Stimulated activated CD8-positive, alpha-beta memory T cell treated with anti-CD3 and anti-CD28 coated beads, Interleukin-2, amount 100 ng/mL, for 1 hour (primary cell): ENCODE measurements around the gene ATP1B1.
"Not testable (repeated sequence)": the region's sequence is repeated elsewhere in the genome, so short reads cannot be mapped to it uniquely, and the experiment has no call there.

Experiments used
- DNase-seq, 2 donors: peaks; one replicate each; pipeline ENCODE4 v3.0.0-alpha.2; 2020; ENCODE audit warnings: low read depth in 2 of 2

ATP1B1 gene

DNA sequence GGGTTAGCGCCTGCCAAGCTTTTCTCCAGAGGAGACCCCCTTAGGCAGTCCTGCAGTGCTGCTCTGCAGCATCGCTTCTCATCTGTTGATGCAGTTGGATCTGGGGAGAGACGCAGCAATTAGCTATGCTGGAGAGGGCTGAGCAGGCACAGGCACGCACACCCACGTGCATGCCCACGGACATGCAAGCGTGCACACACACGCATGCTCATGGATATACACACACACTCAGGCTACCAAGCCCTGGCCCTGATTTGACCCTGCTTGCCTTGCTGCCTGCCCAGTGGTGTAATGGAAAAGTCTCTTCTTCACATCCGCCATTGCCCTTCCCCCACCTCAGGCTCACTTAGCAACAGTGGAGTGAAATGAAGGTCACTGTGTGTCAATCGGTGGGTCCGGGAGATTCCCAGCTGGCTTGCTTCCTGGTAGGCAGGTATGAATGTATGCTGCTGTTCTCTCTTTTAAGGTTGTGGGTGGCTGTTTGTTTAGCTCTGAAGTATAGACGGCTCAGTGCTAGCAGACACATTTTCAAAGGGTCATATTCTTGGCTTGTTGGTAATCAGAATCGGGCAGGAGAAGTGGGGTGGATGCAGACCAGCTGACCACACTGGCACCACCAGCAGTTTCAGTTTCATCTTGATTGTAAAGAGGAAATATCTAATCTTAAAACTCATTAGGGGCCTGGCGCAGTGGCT, 9.5 kb downstream of the ATP1B1 start:
- DNase-seq: no peak

DNA sequence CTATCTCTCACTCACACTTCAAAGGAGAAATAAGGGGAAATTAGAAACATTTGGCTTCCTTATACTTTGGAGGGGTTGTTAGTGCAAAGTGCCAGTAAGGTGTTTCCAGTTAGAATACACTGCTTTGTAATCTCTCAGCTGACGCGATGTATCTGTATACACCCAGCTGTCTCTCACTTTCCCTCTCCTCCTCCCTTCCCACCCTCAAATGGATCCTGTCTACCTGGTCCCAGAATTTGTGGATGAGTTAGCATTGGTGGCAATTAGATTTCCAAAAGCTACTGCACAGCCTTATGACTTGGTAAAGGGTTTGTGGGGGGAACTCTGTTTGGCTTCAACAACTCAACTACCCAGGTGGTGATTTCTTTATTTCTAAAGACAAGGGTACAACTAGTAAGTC, 10.5 kb downstream of the ATP1B1 start:
- DNase-seq: no peak

DNA sequence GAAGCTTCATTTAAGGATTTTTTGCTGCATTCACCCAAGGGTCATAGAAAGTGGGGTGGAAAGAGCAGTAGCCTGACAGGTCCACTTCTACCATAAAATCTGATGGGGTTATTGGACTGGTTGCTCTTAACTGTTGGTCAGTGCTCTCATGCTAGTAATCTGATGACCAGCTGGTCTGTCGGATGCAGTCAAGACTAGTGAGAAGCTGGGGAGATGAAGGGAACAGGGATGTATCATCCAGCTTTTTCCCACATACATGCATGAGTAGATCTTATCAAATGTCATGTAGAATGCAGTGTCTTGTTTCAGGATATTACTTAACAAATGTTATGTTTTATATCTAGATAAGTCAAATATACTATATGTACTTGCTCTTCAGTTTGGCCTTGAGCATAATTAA, 11.1 kb downstream of the ATP1B1 start:
- DNase-seq: no peak

DNA sequence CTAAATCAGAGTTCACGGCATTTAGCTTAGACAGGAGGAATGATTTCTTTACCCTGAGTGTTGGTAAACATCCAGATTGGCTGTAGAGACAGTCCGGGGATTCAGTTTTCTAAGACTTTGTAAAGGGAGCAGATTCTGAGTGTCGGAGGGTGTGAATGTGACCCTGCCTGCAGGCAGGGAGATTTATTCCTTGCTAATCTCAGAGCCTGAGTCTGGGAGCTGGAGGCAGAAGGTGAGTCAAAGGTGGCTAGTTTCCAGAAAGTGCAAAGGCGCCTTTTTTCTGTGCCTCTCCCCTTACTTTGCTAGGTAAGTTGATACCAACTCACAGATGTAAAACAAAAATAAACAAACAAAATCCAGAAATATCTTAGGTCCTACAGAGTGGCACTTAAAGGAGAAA, 11.7 kb downstream of the ATP1B1 start:
- no peak for DNase-seq

DNA sequence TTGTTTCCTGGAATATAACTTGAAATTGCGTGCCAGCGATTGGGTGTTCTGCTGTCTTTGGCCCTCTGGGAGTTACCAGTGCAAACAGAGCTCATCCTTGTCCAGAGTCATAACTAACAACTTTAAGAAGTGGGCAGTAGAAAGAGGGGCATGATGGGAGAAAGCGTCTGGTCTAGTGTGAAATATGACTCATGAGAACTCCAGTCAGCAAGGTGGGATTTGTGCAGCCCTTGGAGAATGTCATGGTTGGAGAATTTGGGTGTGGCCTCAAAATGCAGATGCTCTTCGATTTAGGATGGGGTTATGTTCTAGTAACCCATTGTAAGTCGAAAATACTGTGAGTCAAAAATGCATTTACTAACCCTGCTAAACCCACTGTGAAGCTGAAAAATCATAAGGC, 12.9 kb downstream of the ATP1B1 start:
- no peak for DNase-seq

DNA sequence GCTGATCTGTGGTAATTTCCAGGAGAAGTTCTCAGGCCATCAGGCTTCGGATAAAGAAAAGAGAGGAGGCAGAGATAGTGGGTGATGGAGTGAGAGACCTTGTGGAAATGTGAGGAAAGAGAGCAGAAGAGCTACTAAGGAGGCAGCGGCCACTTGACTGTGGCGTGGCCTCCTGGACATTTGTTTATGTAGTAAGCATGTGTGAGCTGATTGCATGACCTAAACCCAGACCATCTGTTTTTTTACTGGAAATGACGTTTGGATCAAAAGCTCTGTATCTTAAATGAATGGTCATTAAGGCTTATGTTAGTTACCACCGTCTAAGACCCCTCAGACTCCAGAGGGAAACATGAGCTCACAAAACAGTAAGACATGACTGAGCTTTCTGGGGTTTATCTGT, 13.6 kb downstream of the ATP1B1 start:
- DNase-seq: no peak

DNA sequence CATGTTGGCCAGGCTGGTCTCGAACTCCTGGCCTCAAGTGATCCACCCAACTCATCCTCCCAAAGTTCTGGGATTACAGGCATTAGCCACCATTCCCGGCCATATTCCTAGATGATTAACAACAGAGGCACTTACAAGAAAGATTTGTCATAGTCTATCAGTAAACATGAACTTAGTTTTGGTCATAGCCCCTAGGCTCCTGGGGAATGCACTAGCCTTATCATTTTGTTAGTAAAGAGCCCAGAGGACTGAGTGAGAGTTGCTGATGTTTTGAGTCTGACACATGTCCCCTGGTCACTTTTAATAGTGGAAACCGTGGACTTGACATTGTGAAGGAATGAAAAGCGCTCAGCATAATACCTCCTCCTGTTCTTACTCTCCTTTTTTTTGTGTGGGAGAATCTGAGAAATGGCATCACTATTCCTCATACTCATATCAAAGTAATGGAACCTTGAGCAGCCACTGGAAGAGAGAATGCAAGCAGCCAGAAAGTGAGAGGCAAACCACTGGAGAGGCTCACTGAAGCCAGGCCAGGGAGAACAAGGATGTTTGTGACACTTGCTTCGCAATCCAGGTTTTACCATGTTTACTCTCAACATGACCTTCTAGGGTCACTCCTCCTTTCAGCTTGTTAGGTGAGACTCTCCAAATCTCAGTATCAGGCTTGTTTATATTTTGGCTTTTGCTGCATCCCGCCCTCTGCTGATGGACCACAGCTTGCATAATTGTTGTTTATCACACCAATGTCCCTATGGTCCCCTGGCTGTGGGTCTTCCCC, 14.8 kb downstream of the ATP1B1 start:
- no peak for DNase-seq

DNA sequence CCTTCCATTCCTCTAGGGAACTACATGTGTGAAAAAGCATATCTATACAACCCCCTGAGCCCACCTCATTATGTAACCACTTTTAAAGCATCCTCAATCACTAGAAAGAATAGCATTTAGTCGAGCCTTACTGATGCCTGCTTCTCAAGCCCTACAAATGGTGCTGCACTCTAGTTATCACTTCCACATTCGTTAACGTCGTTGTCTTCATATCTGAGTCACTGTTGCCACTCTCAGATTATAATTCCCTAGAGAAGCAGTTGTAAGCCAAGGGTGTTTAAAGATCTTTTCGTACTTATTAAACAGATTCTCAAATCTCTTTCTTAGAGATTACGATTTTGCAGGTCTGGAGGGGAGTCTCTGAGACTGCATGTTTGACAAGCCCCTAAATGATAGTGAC, 16.5 kb downstream of the ATP1B1 start:
- no peak for DNase-seq

DNA sequence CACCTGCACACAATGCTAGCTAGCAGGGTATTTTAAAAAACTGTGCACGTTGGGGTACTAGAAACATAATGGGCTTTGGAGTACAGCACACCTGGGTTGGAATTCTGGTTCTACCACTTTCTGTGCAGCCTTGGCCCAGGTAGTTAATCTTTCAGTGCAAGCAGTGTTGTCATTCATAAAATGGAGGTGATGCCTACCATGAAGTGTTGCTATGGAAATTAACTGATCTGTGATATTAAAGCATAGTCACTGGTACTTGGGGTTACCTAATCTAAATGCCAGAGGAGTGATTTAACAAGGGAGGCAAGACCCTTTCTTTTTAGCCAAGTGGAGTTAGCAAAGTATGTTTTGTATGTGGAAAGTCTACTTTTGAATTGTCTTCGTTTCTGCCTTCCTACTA, 18.0 kb downstream of the ATP1B1 start:
- no peak for DNase-seq

DNA sequence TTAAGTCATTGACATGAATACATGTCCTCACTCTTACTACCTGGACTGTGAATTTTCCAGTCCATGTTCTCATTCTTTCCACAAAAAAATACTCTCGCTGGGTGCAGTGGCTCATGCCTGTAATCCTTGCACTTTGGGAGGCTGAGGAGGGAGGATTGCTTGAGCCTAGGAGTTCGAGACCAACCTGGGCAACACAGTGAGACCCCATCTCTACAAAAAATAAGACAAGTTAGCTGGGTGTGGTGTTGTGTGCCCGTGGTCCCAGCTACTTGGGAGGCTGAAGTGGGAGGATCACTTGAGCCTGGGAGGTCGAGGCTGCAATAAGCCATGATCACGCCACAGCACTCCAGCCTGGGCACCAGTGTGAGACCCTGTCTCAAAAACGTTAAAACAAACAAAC, 19.1 kb downstream of the ATP1B1 start:
- not testable (repeated sequence) for DNase-seq

DNA sequence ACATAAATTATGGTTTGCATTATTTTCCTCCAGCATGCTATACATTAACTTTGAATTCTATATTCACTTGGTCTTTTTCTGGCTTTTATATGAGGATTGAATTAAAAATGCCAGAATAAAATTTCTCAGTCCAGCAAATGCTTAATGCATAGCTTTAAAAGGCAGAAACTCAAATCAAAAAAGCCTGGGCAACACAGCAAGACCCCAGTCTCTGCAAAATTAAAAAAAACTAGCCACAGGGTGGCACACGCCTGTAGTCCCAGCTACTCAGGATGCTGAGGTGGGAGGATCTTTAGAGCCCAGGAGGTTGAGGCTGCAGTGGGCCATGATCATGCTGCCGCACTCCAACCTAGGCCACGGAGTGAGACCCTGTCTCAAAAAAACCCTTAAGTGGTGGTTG, 19.8 kb downstream of the ATP1B1 start:
- DNase-seq: no peak

DNA sequence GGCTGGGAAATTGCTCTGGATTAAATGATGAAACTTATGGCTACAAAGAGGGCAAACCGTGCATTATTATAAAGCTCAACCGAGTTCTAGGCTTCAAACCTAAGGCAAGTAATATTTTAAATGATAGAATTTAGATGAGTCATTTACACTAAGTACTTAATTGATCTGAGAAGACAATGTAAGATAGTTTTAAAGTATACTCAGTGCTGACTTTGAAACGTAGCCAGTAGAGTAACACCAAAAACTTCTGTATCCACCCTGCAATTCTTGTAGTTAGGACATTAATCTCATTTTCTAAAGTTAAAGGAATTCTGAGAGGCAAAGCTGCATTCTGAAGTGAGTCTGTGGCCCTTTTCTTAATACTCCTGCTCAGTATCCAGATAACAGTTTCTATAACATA, 20.8 kb downstream of the ATP1B1 start:
- DNase-seq: no peak

DNA sequence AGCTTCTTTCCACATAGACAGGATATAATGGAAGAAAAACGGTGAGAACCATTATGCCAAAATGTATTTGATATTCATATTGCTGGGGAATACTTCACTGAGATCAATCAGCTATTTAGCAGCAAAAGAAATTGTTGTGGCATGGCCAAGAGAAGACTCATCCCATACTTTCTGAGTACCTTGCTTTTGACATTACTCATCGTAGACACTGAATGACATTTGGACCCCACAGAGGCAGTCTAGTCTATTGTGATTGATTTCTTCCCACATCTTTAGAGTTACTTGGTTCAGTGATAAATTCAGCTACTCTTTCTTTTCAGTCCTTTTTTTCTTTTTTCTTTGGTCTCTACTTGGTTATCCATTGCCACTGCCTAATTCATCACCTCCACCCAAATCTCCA, 22.1 kb downstream of the ATP1B1 start:
- no peak for DNase-seq

DNA sequence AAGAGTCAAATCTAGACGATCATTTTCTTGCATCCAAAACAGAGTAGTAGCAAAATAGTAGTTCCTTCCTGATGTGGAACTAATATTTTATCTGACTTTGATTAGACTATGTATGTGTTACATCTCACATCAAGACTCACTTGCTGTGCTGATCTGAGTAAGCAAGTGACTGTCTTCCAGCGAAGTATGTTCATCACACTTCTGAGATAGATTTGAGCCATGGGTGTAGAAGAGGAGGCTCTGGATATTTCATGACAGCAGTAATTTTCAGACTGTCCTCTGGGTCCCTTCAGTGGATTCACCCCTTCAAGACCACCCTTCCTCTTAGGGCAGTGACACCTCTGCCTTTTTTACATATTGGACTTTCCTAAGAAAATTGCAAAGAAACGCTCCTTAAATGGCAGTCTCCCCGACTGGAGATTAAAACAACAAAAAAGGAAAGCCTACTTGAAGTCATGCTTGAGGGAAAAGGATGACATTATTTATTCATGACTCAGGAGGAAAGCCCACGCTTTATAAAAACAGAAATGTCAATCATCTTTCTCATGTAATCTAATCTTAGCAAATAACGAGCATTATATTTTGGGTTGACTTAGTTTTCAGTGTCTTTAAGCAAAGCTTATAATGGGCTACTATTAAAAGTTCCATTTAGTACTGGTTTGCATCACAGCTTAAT, 22.8 kb downstream of the ATP1B1 start:
- no peak for DNase-seq

DNA sequence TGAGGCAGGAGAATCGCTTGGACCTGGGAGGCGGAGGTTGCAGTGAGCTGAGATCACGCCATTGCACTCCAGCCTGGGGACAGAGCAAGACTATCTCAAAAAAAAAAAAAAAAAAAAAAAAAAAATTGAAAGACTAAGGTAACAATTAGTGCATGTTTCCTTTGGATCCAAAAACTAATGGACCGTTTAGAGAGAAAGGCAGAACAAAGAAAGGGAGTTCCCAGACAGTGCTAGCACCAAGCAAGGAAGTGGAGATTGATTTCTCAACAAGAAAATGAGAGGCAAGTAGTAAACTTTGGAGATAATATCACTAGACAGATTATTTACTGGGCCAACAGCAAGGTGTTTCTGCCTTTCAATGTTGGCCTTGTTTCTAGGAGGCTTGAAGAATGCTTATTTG, 24.2 kb downstream of the ATP1B1 start:
- DNase-seq: no peak

DNA sequence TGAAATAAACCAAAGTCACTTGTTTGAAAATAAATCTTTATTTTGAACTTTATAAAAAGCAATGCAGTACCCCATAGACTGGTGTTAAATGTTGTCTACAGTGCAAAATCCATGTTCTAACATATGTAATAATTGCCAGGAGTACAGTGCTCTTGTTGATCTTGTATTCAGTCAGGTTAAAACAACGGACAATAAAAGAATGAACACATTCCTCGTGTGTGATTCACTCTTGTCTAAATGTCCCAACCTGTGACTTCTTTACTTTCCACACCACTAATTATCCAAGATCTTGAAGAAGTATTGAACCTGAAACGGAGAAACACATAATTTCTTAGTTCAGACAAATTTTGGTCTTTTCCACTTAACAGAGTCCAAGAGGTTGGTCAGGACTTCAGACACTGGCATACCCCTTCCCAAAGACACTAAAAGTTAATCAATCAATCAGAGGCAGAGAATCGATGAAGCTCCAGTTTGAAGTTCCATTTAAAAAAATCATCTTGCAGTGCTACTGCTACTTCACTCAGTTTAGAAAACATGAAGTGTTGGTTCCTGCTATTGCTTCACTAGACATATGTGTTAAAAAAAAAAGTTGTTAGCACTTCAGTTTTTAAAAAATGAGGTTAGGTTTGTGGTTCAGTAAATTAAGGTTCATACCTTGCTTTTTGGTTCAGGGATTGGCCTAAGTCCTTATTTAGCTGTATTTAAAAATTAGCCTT, 26.2 kb downstream of the ATP1B1 start:
- no peak for DNase-seq

DNA sequence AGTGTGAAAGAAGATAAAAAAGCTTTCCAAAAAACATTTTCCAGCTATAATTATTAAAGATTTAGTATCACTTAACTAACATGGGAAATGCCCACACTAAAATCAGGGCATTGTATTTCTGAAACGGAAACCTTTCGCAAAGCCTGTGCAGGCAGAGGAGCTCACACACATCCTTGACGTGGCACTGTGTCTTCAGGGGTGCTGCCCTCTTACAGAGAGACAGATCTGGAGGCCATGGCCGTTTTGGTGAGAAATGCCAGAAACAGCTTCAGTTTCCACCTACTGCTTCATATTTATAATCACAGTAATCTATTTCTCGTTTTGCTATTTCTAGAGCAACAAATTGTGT, 26.7 kb downstream of the ATP1B1 start:
- no peak for DNase-seq

DNA sequence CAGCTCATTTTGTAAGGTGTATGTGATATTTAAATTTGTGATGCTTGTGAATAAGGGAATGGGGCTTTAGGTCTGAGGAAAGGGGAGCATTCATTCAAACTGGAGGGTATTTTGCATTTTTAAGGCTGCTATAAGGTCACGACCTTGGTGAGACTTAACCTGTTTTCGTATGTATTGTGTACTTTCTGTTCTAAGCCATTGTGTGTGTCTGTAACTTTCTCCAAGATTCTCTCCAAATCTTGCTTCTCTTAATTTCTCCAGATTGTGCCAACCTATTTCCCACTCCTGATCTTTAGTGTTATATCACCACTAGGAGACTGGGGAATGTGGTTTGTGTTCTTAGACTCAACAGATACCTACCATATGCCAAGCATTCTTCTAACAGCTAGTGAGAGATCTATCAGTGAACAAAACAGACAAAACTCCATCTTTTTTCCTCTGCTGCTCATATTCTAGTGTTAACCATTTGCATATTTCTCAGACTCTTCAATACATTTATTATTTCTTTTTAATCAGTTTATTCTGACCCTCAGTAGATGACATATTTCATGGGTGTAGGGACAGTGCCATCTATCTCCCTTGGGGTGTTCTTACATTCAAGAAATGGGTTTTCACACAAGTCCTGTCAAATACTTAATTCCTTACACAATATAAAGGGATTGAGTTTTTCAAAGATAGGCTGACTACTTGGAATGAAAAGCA, 27.5 kb downstream of the ATP1B1 start:
- no peak for DNase-seq

DNA sequence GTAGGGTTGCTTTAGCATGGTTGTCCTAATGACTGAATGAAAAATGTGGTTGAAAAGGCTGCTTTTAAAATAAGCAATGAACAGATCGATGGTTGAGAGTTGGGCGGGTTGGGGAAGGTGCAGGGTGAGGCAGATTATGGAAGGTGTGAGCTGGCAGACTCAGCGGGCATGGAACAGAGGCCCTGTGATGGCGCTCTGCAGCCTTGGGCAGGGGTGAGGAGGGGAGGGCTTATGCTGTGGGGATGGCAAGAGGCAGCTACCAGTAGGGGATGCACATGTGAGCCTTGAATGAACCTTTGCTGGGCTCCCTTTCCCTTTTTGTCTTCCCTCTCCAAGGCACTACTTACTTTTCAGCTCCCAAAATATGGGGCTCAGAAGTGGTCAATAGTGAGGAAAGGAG, 30.9 kb downstream of the ATP1B1 start:
- no peak for DNase-seq

DNA sequence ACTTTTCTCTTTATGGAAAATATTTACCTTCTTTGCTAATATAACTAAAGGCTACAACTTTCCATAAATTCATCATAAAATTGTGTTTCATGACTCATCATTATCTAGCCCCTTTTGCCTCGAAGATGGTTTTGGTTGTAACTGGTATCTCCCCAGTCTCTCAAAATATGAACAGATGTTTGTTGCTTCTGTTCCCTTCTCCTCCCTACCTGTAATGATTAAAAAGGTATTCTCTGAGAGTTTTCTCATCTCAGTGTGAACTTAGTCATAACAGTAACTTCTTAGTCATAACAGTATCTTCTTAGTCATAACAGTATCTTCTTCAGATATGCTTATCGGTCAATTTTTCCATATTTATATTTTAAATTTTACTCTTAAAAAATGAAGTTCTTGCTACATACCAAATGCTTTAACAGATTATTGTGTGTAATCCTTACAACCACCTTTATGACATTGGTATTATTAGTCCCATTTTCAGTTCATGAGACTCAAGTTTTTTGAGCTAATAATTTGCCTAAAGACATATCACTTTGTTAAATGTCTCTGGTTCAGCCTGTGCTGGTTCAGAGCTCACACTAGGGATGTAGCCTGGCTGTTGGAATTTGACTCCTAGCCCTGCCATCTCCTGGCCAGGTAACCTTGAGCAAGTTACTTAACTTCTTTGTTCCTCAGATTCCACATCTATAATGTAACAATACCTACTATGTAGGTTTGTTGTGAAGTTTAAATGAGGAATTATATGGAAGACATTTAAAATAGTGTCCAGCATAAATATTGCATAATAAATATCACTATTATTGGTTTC, 32.6 kb downstream of the ATP1B1 start:
- no peak for DNase-seq

DNA sequence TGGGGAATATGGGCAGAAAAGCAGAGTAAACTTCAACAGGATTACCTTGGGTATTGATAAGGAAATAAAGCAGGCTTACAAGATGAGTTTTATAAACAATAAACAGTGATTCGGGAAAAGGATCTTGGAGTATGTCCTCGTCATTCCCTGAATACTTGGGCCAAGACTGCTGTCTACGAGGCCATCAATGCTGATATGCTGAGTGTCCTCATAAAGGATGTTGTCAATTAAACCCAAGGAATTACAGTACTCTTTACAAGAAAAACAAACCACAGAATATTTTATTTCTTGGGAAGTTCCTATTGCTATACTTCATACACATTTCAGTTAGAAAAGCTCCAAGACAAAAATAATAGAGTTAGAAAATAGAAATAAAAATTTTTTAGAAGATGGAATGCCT, 34.9 kb downstream of the ATP1B1 start:
- DNase-seq: no peak
